ENCODE results near the gene SEL1L3.

The SEL1L3 gene

DNA sequence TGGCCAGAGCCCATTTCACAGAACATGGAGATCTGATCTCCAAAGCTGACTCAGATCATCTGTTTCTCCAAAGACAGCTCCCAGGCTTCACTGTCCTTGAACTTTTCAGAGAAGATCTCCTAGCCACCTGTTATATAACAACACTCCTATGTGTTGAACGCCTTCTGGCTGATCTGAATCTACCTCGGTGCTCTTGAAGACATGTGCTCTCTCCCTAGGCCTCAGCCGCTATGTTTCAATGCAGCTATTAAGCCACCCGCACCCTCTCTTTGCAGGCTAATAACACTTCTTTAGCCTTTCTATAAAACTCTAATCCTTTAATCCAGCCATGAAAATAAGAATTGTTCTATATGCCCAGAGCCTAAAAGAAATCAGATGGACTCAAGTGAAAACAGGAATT lies 34.9 kb downstream of the SEL1L3 start:
- Histone ChIP-seq H3K27ac (ENCODE audit: extremely low read depth, low read depth, low read length) (no peak overlapping the region), H3K9me3 (ENCODE audit: control insufficient read depth, insufficient read depth, low read depth, low read length) (no peaks in the 10 kb centered on the region), H3K36me3 (ENCODE audit: control insufficient read depth in 2 of 2, insufficient read depth in 1 of 2, low read length in 2 of 2) (peaks cover 0 to 4% of the 10 kb centered on the region in 2 experiments; a peak in 2 of 3 replicates), H3K4me3 (ENCODE audit: low read depth, low read length) (no peak overlapping the region), H3K4me1 (ENCODE audit: control insufficient read depth, insufficient read depth, low read length) (no peaks in the 10 kb centered on the region)
- CTCF ChIA-PET = no interaction called here
- POLR2A ChIA-PET = no interaction called here
- TF ChIP-seq ZNF571 (tag by site-specific recombination; IDR thresholded peaks at IDR 0.05) = no peak
- TF ChIP-seq ZBTB10 (tag by site-specific recombination; IDR thresholded peaks at IDR 0.05) = no peak
- TF ChIP-seq, protein P1, sequence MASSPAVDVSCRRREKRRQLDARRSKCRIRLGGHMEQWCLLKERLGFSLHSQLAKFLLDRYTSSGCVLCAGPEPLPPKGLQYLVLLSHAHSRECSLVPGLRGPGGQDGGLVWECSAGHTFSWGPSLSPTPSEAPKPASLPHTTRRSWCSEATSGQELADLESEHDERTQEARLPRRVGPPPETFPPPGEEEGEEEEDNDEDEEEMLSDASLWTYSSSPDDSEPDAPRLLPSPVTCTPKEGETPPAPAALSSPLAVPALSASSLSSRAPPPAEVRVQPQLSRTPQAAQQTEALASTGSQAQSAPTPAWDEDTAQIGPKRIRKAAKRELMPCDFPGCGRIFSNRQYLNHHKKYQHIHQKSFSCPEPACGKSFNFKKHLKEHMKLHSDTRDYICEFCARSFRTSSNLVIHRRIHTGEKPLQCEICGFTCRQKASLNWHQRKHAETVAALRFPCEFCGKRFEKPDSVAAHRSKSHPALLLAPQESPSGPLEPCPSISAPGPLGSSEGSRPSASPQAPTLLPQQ (tag by site-specific recombination; IDR thresholded peaks at IDR 0.05) = no peak
- TF ChIP-seq BCL6B (tag by site-specific recombination; IDR thresholded peaks at IDR 0.05) = no peak
- TF ChIP-seq, protein P2, sequence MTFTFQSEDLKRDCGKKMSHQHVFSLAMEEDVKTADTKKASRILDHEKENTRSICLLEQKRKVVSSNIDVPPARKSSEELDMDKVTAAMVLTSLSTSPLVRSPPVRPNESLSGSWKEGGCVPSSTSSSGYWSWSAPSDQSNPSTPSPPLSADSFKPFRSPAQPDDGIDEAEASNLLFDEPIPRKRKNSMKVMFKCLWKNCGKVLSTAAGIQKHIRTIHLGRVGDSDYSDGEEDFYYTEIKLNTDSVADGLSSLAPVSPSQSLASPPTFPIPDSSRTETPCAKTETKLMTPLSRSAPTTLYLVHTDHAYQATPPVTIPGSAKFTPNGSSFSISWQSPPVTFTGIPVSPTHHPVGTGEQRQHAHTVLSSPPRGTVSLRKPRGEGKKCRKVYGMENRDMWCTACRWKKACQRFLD (tag by site-specific recombination; IDR thresholded peaks at IDR 0.05) = no peak
- TF ChIP-seq ZBTB21 (tag by site-specific recombination; IDR thresholded peaks at IDR 0.05) = no peak
- TF ChIP-seq GLI4 (tag by site-specific recombination; IDR thresholded peaks at IDR 0.05) = no peak
- TF ChIP-seq ZNF555 (tag by site-specific recombination; conservative IDR thresholded peaks at IDR 0.05) = no peak

- H3K36me3 ChIP-seq (ENCODE audit: control insufficient read depth in 2 of 2, insufficient read depth in 1 of 2, low read length in 2 of 2) = peaks cover 0 to 4% of the 10 kb centered on the region in 2 experiments; a peak in 2 of 3 replicates
- TF ChIP-seq WT1 (tag by site-specific recombination; IDR thresholded peaks at IDR 0.05) (no peak), ZSCAN30 (tag by site-specific recombination; IDR thresholded peaks at IDR 0.05) (no peak), ZNF24 (tag by site-specific recombination; IDR thresholded peaks at IDR 0.05) (no peak), ZNF169 (tag by site-specific recombination; IDR thresholded peaks at IDR 0.05) (no peak), ZNF423 (tag by site-specific recombination; IDR thresholded peaks at IDR 0.05) (no peak), ZNF175 (tag by site-specific recombination; IDR thresholded peaks at IDR 0.05) (no peak)
- TF ChIP-seq, protein P3, sequence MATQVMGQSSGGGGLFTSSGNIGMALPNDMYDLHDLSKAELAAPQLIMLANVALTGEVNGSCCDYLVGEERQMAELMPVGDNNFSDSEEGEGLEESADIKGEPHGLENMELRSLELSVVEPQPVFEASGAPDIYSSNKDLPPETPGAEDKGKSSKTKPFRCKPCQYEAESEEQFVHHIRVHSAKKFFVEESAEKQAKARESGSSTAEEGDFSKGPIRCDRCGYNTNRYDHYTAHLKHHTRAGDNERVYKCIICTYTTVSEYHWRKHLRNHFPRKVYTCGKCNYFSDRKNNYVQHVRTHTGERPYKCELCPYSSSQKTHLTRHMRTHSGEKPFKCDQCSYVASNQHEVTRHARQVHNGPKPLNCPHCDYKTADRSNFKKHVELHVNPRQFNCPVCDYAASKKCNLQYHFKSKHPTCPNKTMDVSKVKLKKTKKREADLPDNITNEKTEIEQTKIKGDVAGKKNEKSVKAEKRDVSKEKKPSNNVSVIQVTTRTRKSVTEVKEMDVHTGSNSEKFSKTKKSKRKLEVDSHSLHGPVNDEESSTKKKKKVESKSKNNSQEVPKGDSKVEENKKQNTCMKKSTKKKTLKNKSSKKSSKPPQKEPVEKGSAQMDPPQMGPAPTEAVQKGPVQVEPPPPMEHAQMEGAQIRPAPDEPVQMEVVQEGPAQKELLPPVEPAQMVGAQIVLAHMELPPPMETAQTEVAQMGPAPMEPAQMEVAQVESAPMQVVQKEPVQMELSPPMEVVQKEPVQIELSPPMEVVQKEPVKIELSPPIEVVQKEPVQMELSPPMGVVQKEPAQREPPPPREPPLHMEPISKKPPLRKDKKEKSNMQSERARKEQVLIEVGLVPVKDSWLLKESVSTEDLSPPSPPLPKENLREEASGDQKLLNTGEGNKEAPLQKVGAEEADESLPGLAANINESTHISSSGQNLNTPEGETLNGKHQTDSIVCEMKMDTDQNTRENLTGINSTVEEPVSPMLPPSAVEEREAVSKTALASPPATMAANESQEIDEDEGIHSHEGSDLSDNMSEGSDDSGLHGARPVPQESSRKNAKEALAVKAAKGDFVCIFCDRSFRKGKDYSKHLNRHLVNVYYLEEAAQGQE (tag by site-specific recombination; IDR thresholded peaks at IDR 0.05) = no peak
- TF ChIP-seq, protein P4, sequence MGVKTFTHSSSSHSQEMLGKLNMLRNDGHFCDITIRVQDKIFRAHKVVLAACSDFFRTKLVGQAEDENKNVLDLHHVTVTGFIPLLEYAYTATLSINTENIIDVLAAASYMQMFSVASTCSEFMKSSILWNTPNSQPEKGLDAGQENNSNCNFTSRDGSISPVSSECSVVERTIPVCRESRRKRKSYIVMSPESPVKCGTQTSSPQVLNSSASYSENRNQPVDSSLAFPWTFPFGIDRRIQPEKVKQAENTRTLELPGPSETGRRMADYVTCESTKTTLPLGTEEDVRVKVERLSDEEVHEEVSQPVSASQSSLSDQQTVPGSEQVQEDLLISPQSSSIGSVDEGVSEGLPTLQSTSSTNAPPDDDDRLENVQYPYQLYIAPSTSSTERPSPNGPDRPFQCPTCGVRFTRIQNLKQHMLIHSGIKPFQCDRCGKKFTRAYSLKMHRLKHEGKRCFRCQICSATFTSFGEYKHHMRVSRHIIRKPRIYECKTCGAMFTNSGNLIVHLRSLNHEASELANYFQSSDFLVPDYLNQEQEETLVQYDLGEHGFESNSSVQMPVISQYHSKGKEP (tag by site-specific recombination; IDR thresholded peaks at IDR 0.05) = no peak
- no peak overlapping the region for H3K4me3 ChIP-seq (ENCODE audit: low read depth, low read length)
- CTCF ChIA-PET = no interaction called here
- H3K4me1 ChIP-seq (ENCODE audit: control insufficient read depth, insufficient read depth, low read length) = no peaks in the 10 kb centered on the region
- POLR2A ChIA-PET = no interaction called here
- H3K27ac ChIP-seq (ENCODE audit: extremely low read depth, low read depth, low read length) = no peak overlapping the region
- H3K9me3 ChIP-seq (ENCODE audit: control insufficient read depth, insufficient read depth, low read depth, low read length) = no peaks in the 10 kb centered on the region
Observed at GRCh38 chr4:25827373-25827772, 35.4 kb downstream of the SEL1L3 start.
